Tibial nerve (tissue), 4 donors: ENCODE data around the gene LGR5. TPM values are rescaled to one million over a fixed set of nuclear protein-coding genes. Genes with fewer than 3 reads are reported as not detected.

ENCODE experiments used
- DNase-seq, 2 donors: peaks; one replicate each; pipeline ENCODE4 v3.0.0-alpha.2; 2019; ENCODE audit warnings: low spot score in 2 of 2
- H3K27ac ChIP-seq, 4 donors: fragments of 200-600 bp; sonication (generic) in 3 of 4; one replicate each; pipeline ENCODE4 v1.5.1; 2017 to 2019; ENCODE audit warnings: mild to moderate bottlenecking in 1 of 4
- H3K27me3 ChIP-seq, 2 donors: fragments of 200-600 bp; sonication (generic) in 1 of 2; one replicate each; pipeline versions ENCODE4 v1.5.1 to v1.6.0; 2017 to 2019
- H3K36me3 ChIP-seq, 3 donors: fragments of 200-600 bp; sonication (generic); one replicate each; pipeline ENCODE4 v1.5.1; 2018 to 2019
- H3K4me1 ChIP-seq, 4 donors: fragments of 200-600 bp; sonication (generic) in 3 of 4; one replicate each; pipeline ENCODE4 v1.5.1; 2017 to 2019
- H3K4me3 ChIP-seq, 4 donors: fragments of 200-600 bp; sonication (generic) in 3 of 4; one replicate each; pipeline ENCODE4 v1.5.1; 2017 to 2019; ENCODE audit warnings: mild to moderate bottlenecking in 1 of 4, moderate library complexity in 1 of 4
- H3K9me3 ChIP-seq, 4 donors: fragments of 200-600 bp; sonication (generic) in 3 of 4; one replicate each; pipeline ENCODE4 v1.5.1; 2017 to 2019
- CTCF ChIP-seq, 5 experiments: fragments of 200-600 bp in 3 of 5; fragments of 450-650 bp in 2 of 5; sonication (generic) in 3 of 5; IDR thresholded peaks; one replicate each; pipeline ENCODE4 v1.5.1; 2016 to 2019; ENCODE audit warnings: antibody characterized with exemption in 5 of 5, mild to moderate bottlenecking in 3 of 5, moderate library complexity in 2 of 5
- EP300 ChIP-seq, 2 donors: sonication (generic); formaldehyde crosslinking; IDR thresholded peaks; one replicate each; pipeline ENCODE4 v1.6.1; 2017; ENCODE audit warnings: antibody characterized with exemption in 2 of 2, mild to moderate bottlenecking in 1 of 2
- POLR2A ChIP-seq, 2 donors: fragments of 450-650 bp; IDR thresholded peaks; one replicate each; pipeline ENCODE4 v1.6.1; 2017; ENCODE audit warnings: antibody characterized with exemption in 2 of 2, mild to moderate bottlenecking in 2 of 2, moderate library complexity in 2 of 2
- WGBS, 2 donors: methylation state at CpG; one replicate each; pipeline ENCODE4 v1.1.5; 2018; 5-methylcytosine and 5-hydroxymethylcytosine counted together
- total RNA-seq, 4 donors: library from RNA; depleted of rRNA; stranded (reverse); fragments of >200 nt; gene quantifications; one replicate each; pipeline ENCODE4 v1.1.0, GENCODE V29; 2016

LGR5 gene
- total RNA-seq, 4 donors from 2014 or later: 1.6 to 11.1 (median 7.7) TPM

DNA sequence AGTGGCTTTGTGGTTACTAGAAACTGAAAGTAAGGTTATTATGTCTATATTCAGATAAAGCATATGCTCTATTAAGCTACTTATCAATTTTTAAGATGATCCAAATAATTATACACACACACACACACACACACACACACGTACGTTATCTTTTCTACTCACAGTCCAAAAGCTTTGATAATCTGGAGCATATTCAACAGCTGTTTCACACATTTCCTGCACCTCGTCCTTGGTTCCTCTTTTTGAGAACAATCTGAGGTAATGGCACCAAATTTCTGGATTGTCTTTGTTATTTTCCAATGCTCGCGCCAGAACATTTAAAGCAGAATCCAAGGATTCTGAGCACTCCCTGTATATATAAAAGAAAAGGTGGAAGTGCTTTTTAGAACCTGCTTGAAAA, 186.5 kb downstream of the LGR5 start:
- no peaks in the 10 kb centered on the region for H3K9me3 ChIP-seq
- H3K27ac ChIP-seq: no peak overlapping the region
- H3K4me3 ChIP-seq: no peak overlapping the region
- 51 to 58% methylated on average over 5 of the region's 5 CpGs for WGBS, 2 donors
- H3K36me3 ChIP-seq: peaks cover 0 to 88% (median 4%) of the 10 kb centered on the region in 3 donors
- no peaks in the 10 kb centered on the region for H3K27me3 ChIP-seq
- peaks cover 0 to 8% (median 0%) of the 10 kb centered on the region in 4 donors for H3K4me1 ChIP-seq
- no peak for TF ChIP-seq CTCF (IDR thresholded peaks at IDR 0.05)
- TF ChIP-seq EP300 (IDR thresholded peaks at IDR 0.05): no peak
- TF ChIP-seq POLR2A (IDR thresholded peaks at IDR 0.05): no peak
- DNase-seq: no peak

- H3K9me3 ChIP-seq: no peaks in the 10 kb centered on the region
- H3K4me1 ChIP-seq: peaks cover 0 to 8% (median 0%) of the 10 kb centered on the region in 4 donors
- peak overlapping the region in 1 of 4 donors; percentile 11 for H3K27ac ChIP-seq
- DNase-seq: no peak
- H3K4me3 ChIP-seq: no peak overlapping the region
- no peak for TF ChIP-seq POLR2A (IDR thresholded peaks at IDR 0.05)
- no peak for TF ChIP-seq EP300 (IDR thresholded peaks at IDR 0.05)
- no peak for TF ChIP-seq CTCF (IDR thresholded peaks at IDR 0.05)
- peaks cover 4 to 88% (median 5%) of the 10 kb centered on the region in 3 donors for H3K36me3 ChIP-seq
- 22 to 40% methylated on average over 3 of the region's 3 CpGs for WGBS, 2 donors
- H3K27me3 ChIP-seq: no peaks in the 10 kb centered on the region
Observed at GRCh38 chr12:71626768-71627167, 187.2 kb downstream of the LGR5 start.

GRCh38 chr12:71627438-71628002, 187.9 kb downstream of the LGR5 start:
- Histone ChIP-seq H3K36me3 (peaks cover 4 to 88% (median 10%) of the 10 kb centered on the region in 3 donors), H3K9me3 (no peaks in the 10 kb centered on the region), H3K27ac (no peak overlapping the region), H3K27me3 (no peaks in the 10 kb centered on the region), H3K4me1 (peaks cover 0 to 8% (median 0%) of the 10 kb centered on the region in 4 donors), H3K4me3 (no peak overlapping the region)
- WGBS, 2 donors: 76 to 87% methylated on average over 2 of the region's 2 CpGs
- TF ChIP-seq EP300 (IDR thresholded peaks at IDR 0.05) (no peak), CTCF (IDR thresholded peaks at IDR 0.05) (no peak), POLR2A (IDR thresholded peaks at IDR 0.05) (no peak)
- DNase-seq: no peak

Other genes starting within 250 kb of the LGR5 start
- gene ZFC3H1, start 224.1 kb downstream of the LGR5 start, total RNA-seq: 10 to 100 TPM; 47.1 to 95.3 (median 79.8) TPM
- 1 to 10 TPM; 2.1 to 5.0 (median 2.3) TPM for gene THAP2, start 224.5 kb downstream of the LGR5 start, total RNA-seq
- 10 to 100 TPM in 3 of 4 donors, 1 to 10 TPM in 1; 9.3 to 17.6 (median 16.0) TPM for gene TMEM19, start 246.3 kb downstream of the LGR5 start, total RNA-seq